Measurements from ENCODE around the gene FAM9C.
A peak's percentile ranks its signal among the peaks of the same experiment; 100 is the strongest.
"Not testable (repeated sequence)": the region's sequence is repeated elsewhere in the genome, so short reads cannot be mapped to it uniquely, and the experiment has no call there.

The FAM9C gene

GRCh38 chrX:13044441-13044840 lies at the start of gene FAM9C:
Gene FAM9C (minus strand): TSS chrX:13044620. CDS start chrX:13043789, 831 bp downstream.
- DNase-seq, result no peak

GRCh38 chrX:13093529-13094140 lies 49.2 kb upstream of the FAM9C start:
- no peak for DNase-seq

DNA sequence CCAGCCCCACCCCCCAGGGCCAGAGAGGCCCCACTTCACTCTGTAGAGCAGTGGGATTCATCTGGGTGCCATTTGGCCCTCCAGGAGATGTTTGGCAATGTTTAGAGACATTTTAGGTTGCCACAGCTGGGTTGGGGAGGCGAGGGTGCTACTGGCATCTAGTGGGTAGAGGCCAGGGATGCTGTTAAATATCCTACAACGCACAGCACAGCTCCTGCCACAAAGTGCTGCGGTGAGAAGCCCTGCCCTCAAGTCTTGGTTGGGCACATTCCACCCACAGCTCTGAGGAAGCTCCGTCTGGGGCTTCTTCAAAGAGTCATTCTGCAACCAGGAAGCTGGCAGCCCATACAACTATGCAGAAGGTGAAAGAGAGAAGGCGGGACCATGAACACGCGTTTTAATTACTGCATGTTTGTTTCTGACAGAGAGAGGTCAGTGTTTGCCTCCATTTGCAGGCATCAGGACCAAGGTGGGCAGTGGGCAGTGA lies 48.1 kb upstream of the FAM9C start:
- DNase-seq, result peak in 1 of 2 donors; percentile 51

- no peak for DNase-seq
Observed at GRCh38 chrX:13091111-13091765, 46.8 kb upstream of the FAM9C start.

- no peak for DNase-seq
Observed at GRCh38 chrX:13090339-13091110, 46.1 kb upstream of the FAM9C start.

GRCh38 chrX:13090027-13090338 lies 45.6 kb upstream of the FAM9C start:
- no peak for DNase-seq

DNA sequence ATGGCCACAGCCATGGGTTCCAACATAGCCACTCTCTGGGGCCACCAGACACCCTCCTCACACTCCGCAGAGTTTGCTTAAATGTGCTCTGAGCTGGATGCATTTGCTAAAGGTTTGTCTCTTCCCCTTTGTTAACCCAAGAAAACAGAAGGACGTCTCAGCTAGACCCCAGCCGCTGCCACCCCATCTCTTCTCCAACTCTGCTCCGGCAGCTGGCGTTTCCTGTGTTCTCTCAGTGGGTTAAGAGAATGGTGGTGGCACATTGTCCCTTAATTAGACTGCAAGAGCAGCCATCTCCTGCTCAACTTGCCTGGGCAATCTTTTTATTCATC lies 43.7 kb upstream of the FAM9C start:
- peak in 1 of 2 donors; percentile 16 for DNase-seq

DNA sequence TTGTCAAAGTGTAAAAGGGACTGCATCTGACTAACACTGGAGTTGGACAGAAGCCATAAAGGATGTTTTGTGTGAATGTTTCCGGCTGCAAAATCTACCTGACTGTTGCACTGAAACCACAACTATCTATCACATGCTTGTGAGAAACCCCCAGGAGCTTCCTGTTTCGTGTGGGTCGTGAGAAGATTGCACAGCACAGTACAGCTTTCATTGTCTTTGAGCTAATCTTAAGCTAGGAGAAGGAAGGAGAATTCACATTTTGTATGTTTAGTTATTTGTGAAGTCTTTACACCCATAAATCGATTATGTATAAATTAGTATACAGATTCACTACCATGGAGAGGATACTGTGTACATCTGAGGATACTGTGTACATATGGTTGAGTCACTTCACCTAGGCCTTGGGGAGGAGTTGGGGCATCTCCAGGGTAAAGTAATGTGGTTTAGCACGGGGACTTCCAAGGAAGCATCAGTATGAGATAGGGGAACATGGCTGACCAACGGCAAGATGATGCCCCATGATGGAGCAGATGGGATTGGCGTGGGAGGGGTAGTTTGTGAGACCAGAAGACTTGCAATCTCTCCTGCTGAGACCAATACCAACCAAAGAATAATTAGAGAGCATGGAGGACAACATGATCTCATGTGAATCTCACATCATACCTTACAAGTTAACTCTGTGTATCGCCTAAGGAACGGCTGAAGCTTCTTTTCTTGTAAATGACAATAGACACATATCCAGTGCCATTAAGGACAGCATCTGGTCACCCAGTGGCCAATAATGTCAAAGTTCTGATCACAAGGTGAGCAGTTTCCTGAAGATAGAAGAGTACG lies 43.1 kb upstream of the FAM9C start:
- DNase-seq, result peak in 1 of 2 donors; percentile 32

- DNase-seq, result not testable (repeated sequence)
Observed at GRCh38 chrX:13086793-13087321, 42.4 kb upstream of the FAM9C start.

- DNase-seq, result no peak
Observed at GRCh38 chrX:13086076-13086475, 41.7 kb upstream of the FAM9C start.

- peak in 1 of 2 donors; percentile 16 for DNase-seq
Observed at GRCh38 chrX:13085526-13085925, 41.1 kb upstream of the FAM9C start.

GRCh38 chrX:13084611-13085010 lies 40.2 kb upstream of the FAM9C start:
- no peak for DNase-seq

DNA sequence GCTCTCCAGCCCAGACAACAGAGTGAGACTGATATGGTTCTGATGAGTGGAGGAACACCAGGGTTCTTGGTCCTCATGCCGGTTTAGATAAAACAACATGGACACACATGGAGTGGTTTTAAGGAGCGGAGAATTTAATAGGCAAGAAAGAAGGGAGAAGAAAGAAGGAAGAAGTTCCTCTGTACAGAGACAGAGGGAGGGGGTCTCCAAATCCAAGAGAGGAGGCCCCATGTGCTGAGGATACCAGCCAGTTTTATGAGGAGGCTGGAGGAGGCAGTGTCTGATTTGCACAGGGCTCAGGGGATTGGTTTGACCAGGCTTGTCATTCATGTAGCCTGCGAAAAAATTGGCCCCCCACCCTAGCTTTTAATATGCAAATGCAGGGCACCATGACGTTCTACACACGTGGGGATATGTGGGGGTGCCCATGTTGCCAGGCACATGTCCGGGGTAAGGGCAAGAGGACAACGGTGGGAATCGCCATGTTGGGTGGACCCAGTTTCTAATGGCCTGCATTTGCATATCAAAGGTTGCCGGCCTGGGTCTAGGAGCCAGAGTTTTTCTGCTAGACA lies 39.4 kb upstream of the FAM9C start:
- DNase-seq, result not testable (repeated sequence)

DNA sequence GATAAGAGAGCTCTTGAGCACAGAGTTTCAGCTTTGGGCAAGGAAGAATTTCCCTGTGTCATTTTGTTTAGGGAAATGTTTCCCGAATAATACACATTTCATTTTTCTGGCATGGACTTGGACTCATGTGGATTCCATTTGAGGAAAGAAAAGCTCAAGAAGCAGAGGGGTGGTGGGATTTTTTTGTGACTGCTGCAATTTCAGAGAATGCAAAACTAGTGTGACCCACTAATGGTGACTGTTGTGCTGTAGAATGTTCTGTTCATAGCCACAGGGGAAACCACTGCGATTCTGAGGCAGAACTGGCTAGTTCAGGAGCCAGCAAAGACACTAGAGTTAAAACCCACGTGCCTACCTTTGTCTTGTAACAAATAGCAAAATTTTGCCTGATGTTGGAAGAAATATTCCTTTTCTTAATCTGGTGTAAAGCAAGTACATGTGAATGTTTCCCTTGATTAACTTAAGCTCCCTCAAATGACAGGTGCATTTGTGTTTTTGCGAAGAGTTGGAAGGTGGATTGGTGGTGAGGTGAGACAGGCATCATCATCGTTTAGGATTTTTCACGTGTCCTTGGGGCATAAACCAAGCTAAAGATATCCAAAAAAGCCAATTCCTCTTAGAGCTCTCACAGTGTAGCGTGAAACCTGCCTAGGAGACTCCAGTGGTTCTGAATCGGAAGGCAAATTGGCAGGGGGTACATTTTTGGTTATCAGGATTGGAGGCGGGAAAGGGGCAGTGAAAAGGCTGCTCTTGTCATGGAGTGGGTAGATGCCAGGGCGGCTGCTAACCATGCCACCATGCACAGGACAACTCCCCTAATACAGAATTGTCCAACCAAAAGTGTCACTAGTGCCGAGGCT lies 38.0 kb upstream of the FAM9C start:
- no peak for DNase-seq

GRCh38 chrX:13081395-13082205 lies 37.2 kb upstream of the FAM9C start:
- no peak for DNase-seq

DNA sequence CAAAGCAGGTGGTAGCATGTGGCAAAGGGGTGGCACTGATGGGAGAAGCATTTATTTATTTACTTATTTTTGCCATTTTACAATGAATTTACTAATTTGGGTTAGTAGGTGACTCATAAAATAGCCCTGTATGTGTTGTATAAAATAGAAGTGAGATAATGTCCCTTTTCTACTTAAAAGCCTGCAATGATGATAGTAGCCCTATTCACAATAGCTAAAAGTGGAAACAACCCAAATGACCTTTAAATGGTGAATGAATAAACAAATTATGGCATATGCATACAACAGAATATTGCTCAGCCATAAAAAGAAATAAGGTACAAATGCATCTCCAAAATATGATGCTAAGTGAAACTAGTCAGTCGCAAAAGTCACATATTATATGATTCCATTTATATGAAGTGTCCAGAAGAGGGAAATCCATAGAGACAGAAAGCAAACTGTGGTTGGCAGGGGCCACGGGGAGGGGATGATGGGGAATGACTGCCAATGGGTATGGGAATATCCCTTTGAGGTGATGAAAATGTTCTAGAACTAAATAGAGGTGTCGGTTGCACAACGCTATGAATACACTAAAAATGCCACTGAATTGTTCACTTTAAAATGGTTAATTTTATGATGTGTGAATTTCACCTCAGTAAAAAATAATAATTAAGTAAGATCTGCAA lies 35.8 kb upstream of the FAM9C start:
- no peak for DNase-seq

DNA sequence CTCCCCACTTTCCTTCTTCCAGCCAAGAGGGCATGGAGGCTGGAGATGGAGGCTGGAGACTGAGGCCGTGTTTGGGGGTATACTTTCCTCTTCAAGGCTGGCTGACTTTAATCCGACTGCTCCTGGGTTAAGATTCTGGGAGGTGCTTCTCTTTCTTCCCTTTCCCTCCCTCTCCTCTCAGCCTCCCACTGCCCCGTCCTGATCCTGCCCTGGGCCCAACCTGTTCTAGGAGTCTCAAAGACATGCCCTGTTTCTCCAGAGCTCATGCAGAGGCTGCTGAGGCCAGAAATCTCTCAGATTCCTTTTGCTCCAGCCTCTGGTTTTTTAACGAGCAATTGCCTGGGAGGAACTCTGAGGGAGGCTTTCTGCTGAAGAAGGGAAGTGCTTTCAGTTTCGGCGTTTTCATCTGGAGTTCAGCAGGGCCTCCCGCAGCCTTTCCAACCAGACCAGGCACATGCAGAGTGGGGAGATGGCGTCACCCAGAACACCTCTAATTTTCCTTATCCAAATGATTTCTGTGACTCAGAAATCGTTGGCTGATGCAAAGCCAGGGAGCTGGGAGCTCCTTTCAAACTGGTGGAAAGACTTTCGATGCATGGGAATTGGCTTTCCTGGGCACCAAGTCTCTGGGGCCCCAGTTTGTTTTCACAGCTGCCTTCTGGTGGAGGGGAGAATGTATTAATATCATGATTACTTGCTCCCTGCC lies 34.5 kb upstream of the FAM9C start:
- no peak for DNase-seq

DNA sequence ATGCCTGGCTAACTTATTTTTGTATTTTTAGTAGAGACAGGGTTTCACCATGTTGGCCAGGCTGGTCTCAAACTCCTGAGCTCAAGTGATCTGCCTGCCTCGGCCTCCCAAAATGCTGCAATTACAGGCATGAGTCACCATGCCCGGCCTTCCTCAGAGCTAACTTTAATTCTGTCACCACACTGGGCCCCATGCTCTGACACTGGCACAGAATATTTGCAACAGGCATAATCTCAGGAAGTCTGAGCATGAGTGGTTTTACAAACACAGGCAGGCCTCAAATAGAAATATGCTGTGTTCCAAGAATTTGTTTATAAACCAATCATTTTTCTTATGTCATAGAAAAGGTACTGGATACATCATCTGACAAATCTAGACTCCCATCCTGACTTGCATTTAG lies 32.7 kb upstream of the FAM9C start:
- peak in 1 of 2 donors; percentile 21 for DNase-seq

- no peak for DNase-seq
Observed at GRCh38 chrX:13076176-13076961, 31.9 kb upstream of the FAM9C start.
